HG03432 (cell line): ENCODE measurements around the gene NOS3.

ENCODE experiments used
- ATAC-seq: cut with Tn5 transposase; IDR thresholded peaks from one replicate; pipeline ENCODE4 v1.9.1; 2021; ENCODE audit warnings: mild to moderate bottlenecking, moderate library complexity; ENCODE audit not compliant: unreplicated experiment

NOS3 gene

GRCh38 chr7:150963707-150964559 is 26.9 kb upstream of the NOS3 start:
- no peak for ATAC-seq

- no peak for ATAC-seq
Measured at GRCh38 chr7:150964593-150965111, 26.2 kb upstream of the NOS3 start.

DNA sequence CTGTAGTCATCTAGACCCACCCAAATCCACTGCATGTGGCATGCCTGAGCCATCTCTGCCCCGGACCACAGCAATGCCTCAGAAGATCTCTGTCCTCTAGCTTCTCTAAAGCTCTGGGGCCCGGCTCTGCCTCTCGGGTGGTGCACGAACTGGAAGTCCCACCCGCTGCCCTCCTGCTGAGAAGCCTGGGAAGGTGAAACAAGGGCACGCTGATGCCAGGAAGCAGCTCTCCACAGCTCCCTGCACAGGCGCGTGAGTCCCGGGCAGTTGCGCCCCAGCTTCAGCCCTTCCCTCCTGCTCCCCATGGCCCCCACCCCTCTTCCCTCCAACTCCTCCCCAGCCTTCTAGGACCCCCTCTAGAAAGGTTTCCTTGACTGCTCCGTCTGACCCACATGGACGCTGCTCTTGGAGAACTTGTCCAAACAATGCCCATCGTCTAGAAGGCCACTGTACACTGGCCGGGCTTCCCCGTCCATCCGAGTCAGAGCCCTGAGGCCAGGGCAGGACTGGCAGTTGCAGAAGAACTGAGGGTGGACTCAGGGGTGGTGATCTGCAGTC is 25.5 kb upstream of the NOS3 start:
- ATAC-seq: no peak

GRCh38 chr7:150966002-150966401 is 24.8 kb upstream of the NOS3 start:
- ATAC-seq: no peak

- no peak for ATAC-seq
Measured at GRCh38 chr7:150967349-150967748, 23.5 kb upstream of the NOS3 start.

DNA sequence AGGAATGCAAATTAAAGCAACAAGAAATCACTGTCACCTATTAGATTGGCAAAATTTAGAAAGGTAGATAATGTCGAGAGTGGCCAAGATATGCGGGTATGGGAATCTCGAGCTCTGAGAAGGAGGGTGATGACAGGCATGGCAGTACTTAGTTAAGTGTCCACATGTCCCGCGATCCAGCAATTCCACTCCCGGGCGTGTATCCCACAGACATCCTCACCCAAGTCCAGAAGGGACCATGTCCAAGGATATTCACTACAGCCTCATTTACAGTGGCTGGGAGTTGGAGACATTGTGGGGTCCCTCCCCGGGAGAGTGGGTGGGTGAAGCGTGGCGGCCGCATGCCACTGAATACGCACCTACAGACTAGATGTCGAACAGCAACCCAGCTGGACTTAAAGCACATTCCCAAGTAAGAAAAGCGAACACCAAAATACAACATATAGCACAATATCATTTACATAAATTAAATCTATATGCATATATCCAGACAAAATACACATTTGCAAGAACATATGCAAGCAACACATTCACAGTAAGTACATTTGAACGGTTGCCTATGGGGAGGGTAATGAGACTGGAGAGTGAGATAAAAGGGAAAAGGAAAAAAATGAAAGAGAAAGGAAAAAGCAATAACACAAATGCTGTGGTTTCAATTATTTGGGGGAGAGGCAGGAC is 22.6 kb upstream of the NOS3 start:
- ATAC-seq: no peak

GRCh38 chr7:150968734-150969372 is 22.0 kb upstream of the NOS3 start:
- ATAC-seq: no peak

- no peak for ATAC-seq
Measured at GRCh38 chr7:150969475-150969874, 21.3 kb upstream of the NOS3 start.

- no peak for ATAC-seq
Measured at GRCh38 chr7:150970424-150970823, 20.4 kb upstream of the NOS3 start.

- ATAC-seq: no peak
Measured at GRCh38 chr7:150971242-150972022, 19.4 kb upstream of the NOS3 start.

- ATAC-seq: no peak
Measured at GRCh38 chr7:150972023-150972468, 18.8 kb upstream of the NOS3 start.

DNA sequence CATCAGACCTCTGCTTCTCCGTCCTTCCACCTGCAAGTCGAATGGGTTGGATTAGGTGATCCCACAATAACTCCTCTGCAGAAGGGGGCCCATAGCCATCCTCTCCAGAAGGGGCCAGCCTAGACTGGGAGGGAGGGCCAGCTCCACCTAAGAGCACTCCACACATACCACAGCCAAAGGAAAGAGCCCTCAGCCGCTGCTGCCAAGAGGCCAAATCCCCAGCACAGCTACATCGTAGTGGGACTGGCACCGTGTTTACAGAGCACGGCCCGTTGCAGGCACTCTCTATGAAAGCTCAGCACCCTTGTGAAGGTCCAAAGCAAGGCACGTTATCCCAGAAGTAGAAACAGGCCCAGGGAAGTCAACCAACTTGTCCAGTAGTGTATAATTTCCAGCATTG is 18.1 kb upstream of the NOS3 start:
- ATAC-seq: no peak

DNA sequence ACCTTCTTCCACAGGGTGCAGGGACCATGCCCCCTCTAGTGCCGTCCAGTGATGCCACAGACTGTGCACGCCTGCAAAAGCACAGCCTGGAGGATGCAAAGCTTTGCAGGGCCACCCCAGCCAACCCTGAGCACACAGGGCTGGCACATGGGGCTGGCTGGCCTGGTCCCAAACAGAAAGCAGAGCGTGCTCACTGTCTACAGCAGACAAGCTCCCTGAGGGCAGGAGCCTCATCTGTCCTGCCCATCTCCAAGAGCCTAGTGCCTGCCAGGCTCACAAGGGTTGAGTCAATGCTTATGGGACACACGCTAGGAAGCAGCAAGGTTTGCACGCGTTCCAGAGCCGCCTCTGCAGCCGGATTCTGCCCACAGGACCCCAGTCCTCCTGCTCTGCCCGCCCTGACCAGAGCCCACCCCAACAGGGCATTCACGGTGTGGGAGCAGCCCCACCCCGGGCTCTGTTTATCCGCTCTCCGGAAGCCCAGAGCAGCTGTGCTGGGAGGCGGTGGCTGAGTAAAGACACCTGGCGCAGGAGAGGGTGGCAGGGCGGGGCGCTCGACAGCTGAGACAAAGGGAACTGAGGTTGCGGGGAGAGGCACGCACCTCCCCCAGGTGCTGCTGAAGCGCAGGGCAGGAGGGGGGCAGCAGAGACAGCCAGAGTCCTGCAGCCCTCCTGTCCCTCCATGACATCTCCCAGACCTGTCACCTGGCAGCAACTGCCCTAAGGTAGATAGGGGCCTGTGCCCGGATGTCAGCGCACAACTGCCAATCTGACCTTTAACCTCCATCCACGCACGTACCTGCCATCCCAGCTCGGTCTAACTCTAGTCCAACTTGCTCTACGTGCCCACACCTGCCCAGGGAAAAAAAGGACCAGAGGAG is 17.0 kb upstream of the NOS3 start:
- ATAC-seq: no peak

GRCh38 chr7:150974468-150975391 is 16.1 kb upstream of the NOS3 start:
- ATAC-seq: peak; percentile 61

DNA sequence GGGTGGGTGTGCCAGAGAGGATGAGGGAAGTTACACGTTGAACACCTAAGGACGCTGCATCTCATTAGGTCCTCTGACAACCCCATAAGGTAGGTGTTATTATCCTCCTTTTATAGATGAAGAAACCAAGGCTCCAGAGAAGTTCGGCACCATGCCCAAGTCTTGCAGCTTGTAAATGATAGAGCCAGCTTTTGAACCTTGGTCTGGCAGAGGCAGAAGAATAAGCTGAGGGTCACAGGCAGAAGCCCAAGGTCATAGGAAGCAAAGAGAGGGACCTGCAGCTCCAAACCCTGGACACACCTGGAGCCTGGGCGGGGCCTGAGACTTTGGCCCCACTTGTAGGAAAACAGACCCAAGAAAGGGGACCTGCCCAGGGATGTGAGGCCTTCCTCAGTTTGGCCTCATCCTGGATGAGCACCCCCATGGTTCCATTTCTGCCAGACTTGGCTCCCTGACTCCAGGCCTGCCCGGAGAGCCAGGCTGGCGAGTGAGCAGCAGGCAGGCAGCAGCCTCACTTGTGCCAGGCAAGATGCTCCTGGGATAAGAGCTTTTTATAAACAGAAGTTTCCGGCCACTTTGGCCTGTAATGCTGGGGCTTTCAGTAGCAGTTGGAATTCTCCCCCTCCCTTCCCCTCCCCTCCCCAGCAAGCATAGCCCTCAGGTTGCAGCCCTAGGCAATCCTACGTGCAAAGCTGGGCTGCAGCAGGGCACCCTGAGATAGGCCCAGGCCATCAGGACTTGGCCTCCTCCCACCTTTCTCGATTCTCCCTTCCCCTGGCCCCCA is 15.1 kb upstream of the NOS3 start:
- ATAC-seq: no peak

GRCh38 chr7:150976529-150977381 is 14.1 kb upstream of the NOS3 start:
- no peak for ATAC-seq
